ENCODE data around the gene ANKRD40CL.

Gene ANKRD40CL

DNA sequence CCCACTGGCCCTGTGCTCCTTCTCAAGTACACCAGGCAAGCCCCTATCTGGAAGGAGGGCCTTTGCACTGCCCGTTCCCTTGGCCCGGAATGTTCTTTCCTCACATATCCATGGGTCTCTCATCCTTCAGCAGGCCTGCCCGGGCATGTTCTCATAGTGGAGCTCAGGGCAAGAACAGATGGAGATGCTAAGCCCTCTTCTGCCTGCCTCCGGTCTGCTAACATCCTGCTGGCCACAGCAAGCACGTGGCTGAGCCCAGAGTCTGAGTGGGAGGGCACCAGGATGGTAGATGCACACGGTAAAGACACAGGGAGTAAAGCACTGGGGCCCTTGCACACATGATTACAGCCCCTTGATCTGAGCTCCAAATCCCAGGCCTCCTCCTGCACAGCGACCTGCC, 19.8 kb upstream of the ANKRD40CL start:
- DNase-seq (ENCODE audit: low read depth): no peak

DNA sequence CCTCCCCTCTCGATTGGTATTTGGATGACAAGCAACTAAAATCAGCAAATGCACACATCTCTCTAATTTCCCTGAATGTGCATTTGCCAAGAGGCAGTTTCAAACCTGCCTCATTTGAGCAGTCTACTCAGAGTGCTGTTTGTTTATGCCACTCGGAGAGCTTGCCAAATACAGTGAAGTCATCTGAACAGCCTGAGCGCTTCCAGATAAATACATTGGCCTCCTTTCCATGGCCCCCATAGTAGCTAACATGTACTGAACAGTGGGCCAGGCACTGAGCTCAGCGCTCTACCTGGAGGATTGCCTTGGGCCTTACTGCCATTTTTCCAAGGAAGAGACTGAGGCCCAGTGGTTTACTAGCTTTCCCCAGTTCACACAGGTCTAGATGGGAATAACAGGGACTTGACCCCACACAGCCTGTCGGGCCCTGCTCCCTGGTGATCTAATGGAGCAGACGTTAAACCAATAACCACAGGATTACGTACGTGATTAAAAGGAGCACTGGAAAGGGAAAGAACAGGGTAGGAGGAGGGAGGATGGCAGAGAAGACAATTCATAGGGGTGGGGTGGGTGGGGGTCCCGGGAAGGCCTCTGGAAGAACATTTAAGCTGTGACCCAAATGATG, 18.7 kb upstream of the ANKRD40CL start:
- no peak for DNase-seq (ENCODE audit: low read depth)

DNA sequence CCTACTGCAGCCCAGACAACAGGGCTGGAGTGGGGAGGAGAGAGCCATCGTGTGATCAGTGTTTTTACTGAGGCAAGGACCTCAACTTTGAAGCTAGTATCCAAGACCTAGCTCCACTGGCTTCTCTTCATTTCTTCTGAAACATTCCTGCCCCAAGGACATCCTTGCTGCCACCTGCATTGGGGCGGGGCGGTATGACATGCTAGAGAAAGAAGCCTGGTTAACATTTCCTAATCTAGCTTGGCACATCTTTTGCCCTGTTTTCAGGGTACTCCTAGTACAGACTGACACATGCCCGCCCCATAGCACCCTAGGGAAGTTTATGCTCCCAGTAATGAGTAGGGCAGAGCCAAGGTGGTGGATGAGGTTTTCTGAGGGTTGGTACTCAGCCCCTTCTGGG, 17.8 kb upstream of the ANKRD40CL start:
- no peak for DNase-seq (ENCODE audit: low read depth)

DNA sequence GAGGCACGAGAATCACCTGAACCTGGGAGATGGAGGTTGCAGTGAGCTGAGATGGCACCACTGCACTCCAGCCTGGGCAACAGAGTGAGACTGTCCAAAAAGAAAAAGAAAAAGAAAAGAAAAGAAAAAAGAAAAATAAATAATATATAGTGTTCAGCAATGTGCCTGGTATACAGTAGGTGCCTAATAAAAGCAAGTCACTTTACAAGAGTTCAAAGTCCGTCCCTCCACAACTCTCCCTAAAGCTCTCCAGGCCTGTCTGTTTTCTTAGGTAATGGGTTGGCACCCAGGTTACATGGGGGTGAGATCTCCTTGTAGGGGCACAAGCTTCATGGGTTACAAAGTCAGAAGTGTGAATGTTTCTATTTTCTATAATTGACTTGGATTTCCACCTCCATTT, 16.6 kb upstream of the ANKRD40CL start:
- DNase-seq (ENCODE audit: low read depth): no peak

DNA sequence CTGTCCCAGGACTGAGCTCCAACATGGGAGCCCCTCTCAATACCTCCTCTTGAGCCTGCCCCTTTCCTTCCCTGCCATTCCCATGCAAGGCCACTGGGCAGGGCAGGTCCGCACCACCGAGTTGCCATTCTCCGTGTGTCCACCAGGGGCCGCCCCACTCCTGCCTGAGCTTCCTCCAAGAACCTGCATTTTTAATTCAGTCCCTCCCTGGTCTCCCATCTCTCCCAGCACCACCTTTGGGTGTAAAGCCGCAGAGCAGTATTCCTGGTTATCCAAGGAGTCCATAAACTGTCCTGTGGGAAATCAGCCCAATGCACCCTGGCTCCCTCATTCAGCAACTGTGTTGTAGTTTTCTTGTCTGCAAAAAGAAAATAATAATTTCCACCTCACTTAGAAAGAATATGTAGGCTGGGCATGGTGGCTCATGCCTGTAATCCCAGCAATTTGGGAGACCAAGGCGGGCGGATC, 15.9 kb upstream of the ANKRD40CL start:
- DNase-seq (ENCODE audit: low read depth): peak; percentile 35

DNA sequence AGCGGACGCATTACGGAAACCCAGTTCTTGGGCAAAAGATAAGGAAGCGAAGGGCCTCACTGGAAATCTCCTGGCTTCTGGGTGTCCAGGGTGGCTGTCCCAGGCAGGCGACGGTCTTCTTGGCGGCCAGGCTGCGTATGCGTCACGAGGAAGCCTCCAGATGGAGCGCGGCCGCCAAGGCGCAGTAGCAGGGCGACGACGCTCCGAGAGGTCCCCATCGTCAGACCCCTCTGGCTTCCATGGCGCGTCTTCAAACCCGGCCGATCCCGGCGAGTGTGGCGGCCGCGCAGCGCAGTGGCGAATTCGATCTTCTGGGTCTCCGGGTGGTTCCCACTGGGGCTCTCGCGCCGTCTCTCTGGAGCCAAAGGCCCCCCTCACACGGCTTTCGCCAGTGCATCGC, 13.8 kb upstream of the ANKRD40CL start:
- no peak for DNase-seq (ENCODE audit: low read depth)

DNA sequence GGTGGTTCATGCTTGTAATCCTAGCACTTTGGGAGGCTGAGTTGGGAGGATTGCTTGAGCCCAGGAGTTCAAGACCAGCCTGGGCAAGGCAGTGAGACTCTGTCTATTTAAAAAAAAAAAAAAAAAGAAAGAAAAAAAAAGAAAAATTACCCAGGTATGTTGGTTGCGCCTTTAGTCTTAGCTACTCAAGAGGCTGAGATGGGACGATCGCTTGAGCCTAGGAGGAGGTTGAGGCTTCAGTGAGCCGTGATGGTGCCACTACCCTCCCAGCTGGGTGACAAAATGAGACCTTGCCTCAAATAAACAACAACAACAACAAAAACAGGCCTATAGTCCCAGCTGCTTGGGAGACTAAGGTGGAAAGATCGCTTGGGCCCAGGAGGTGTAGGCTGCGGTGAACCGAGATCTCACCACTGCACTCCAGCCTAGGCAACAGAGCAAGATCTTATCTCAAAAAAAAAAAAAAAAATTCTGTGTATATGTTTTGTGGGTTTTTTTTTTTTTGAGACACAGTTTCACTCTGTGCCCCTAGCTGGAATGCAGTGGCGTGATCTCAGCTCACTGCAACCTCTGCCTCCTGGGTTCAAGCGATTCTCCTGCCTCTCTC, 12.5 kb upstream of the ANKRD40CL start:
- peak; percentile 51 for DNase-seq (ENCODE audit: low read depth)

DNA sequence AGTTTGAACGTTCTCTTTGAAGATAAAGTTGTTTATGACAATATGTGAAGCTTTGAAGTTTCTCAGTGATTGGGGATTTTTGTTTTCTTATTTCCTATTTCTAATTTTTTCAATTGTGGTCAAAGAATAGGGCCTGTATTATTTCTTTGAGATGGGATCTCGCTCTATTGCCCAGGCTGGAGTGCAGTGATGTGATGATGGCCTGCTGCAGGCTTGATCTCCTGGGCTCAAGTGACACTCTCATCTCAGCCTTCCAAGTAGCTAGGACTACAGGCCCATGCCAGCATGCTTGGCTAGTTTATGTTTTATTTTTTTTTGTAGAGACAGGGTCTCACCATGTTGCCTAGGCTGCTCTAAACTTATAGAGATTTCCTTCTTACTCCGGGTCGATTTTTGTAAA, 11.7 kb upstream of the ANKRD40CL start:
- DNase-seq (ENCODE audit: low read depth): no peak

DNA sequence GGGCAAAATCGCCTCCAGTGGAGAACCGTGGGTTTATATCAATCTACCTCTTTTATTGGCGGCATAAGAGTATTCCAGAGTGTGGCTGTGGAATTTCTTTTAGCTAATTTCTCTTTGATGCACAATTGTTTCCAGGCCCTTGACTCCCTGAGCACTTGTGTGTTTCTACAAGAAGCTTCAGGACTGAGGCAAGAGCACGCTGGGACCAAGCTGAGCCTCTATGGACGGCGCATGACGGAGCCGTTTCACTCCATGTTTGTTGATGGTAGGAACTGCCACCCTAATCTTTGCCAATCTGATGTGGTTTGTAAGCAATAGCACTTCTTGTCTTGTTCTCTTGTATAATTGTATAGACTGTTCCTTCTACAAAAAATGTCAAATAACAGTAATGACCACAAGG, 11.2 kb upstream of the ANKRD40CL start:
- no peak for DNase-seq (ENCODE audit: low read depth)

DNA sequence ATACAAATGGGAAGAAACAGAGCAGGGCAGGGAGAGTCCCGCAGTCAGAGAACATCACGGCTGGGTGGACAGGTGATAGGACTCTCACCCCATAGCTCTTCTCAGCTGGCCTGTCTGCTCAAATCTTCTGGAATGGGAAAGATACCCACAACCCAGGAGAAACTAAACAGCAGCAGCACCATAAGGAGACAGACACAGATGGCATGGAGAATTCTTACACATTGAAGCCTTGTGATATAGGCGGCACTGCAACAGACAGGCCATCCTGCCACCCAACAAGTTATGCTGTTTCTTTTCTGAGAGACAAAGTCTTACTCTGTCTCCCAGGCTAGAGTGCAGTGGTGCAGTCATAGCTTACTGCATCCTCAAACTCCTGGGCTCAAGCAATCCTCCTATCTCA, 8.6 kb upstream of the ANKRD40CL start:
- no peak for DNase-seq (ENCODE audit: low read depth)

DNA sequence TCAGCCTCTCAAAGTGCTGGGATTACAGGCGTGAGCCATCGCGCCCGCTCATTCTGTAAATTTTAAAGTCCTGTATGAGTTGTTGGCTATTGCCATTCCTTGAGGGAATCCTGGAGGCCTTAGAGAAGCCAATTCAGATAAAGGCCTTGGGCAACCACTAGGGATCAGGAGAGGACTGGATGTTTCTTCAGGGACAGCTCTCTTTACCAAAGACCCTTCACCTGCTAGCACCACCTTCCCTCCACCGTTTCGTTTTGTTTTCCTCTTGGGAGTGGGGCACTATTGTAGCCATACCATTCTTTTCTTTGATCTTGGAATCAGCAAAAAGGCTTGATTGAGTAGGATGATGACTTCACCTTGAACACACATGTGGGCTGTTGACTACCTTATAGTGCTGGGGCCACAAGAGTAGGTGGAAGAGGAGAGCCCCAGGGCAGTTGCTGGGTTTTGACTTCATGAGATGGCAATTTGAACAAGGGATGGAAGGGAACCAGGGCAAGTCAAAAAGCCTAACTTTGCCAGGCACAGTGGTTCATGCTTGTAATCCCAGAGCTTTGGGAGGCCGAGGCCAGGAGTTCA, 7.0 kb upstream of the ANKRD40CL start:
- DNase-seq (ENCODE audit: low read depth): no peak

DNA sequence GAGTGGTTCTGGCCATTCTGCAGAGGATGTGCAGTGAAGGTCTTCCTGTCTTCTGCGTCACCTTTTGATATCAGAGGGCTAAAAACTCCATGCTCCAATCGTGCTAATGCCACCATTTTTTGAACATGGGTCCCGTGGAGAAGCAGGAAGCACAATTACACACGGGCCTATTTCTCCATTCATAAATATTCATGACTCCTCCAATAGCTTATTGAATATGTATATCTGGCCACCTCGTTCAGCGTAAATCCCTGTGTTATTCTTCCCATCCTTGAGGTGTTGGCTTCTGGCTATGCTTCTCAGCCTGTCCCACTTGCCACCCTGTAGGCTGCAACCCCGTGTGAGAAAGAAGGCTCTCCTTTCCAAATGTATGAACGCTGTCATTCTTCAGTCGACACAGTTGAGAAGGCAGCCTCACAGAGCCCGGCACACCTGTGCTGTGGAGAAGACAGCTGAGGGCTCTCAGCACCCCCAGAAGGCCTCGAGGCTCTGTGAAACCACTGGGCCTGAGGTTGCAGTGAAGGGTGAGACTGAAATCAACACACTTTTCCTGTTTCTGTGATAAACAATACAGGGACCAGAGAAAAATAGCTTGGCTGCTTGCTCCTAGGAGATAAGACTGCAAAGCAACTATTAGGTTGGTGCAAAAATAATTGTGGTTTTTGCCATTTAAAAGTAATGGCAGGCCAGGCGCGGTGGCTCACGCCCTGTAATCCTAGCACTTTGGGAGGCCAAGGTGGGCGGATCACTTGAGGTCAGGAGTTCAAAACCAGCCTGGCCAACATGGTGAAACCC, 4.9 kb upstream of the ANKRD40CL start:
- DNase-seq (ENCODE audit: low read depth): no peak

DNA sequence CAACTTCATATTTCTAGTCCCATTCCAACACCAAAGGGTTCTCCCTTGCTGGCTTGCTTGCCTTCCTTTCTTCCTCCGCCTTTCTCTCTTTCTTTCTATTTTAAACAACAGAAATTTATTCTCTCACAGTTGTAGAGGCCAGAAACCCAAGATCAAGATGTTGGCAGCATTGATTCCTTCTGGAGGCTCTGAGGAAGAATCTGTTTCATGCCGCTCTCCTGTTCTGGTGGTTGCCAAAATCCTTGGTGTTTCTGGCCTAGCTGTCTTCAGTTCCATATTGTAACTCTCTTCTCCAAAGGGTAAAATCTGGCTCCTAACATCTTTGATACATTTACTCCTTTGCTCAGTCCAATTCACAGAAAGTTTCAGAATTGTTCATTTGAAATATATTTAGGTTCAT, 3.0 kb upstream of the ANKRD40CL start:
- no peak for DNase-seq (ENCODE audit: low read depth)

DNA sequence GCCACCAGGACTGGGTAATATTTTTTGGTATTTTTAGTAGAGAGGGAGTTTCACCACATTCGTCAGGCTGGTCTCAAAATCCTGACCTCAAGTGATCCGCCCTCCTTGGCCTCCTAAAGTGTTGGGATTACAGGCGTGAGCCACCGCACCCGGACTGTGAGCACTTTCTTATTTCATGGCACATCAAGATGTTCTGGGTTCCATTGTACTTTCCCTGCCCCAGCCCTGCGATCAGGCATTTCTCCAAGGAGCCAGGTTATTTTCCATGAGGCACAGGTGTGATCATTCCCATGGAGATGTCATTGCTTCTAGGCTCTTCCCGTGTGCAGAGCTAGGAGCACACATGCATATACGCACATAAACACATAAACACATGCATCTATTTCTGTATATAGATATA, 2.6 kb upstream of the ANKRD40CL start:
- no peak for DNase-seq (ENCODE audit: low read depth)

DNA sequence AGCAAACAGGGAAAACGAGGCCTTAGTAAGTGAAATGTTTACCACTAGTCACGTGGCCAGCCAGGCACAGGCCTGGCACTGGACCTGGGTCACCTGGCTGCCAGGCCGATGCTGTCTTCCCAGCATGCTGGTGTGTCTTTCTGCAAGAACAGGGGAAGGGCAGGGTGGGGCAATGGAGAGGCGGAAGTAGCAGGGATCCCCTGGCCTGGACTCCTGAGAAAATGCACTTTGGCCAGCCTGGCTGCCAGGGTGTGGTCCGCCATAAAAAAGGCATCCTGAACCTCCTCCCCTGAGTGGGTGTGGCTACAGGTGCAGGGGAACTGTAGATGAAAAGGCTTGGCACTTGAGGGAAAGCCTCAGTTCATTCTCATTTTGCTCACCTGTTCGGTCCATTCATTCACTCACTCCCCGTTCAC, 1.0 kb upstream of the ANKRD40CL start:
- DNase-seq (ENCODE audit: low read depth): no peak

DNA sequence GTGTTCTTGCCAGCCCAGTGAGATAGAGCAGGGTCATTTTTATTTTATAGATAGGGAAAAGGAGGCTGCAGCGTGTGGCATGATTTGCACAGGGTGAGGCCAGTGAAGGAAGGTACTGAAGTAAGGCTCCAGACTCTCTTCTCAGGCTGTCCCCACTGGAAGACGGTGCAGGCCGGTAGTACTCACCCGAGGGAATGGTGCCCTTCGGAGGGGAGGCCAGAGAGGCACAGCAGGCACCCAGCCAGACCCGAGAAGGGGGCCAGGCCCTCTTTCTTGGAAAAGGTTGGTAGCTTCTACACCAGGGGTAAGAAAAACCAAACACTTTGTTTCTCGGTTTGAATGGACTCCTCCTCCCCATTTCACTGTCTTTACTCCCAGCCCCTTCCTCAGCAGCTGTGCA, 288 bp downstream of the ANKRD40CL start:
- no peak for DNase-seq (ENCODE audit: low read depth)

DNA sequence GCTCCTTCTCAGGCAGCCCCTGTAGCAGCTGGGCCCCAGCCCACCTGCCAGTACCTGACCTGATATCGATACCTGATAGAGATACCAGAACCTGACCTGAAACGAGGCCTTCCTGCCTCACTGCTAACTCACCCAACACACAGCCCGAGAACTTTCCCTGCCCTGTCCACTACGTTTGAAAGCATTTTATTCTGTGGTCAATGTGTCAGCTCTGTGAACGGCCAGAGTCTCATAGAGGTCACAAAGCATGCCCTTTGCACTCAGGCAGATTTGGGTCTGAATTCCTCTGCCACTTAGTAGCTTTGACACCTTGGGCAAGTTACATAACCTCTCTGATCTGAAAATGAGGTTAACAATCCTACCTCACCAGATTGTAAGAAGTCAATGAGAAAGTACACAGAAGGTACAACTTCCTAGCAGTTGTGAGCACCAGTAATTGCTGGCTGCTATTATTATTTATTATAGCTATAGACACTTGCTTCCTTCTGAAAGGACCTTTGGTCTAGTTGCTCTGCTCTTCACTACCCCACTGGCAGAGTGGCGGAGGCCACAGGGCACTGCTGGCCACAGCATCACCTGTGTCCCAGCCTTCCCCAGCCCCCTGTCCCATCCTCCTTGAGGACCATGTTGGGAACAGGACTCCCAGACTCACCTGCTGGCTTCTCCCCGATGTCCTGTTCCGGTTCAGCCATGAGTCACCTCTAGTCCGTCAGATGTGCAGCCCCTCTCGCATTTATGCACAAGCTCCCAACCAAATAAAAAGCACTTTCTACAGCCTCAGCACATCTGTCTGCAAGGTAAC, 895 bp downstream of the ANKRD40CL start:
- no peak for DNase-seq (ENCODE audit: low read depth)

DNA sequence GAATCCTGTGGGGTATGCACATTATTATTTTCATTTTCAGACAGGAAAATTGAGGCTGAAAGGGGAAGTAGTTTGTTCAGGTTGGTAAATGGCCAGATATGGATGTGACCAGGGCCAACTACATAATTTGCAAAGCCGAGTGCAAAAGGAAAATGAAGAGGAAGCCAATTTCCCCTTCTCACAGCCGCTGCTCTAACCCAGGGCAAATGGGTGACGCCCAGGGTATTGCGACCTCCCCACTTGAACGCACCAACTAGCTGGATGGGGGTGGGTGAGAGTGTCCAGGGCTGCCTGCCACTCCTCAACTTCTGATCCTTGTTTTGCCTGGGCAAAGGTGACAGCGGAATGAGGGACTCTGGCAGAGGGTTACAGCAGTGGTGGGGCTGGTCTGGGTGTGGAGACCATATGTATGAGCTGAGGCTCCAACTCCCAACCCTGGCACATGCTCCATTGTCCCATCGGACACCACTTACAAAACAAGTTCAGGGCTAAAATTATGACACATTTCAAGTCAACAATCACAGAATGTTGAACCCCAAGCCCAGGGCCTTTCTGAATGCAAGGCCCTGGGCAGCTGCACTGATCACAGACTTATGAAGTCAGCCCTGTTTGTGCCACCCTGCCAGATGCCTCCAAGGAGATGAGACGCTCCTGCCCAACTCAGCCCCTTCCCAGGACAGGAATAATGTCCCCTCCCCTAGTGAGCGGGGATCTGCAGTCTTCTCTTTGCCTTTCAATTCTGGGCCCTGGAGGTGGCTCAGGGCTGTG, 1.7 kb downstream of the ANKRD40CL start:
- DNase-seq (ENCODE audit: low read depth): no peak

DNA sequence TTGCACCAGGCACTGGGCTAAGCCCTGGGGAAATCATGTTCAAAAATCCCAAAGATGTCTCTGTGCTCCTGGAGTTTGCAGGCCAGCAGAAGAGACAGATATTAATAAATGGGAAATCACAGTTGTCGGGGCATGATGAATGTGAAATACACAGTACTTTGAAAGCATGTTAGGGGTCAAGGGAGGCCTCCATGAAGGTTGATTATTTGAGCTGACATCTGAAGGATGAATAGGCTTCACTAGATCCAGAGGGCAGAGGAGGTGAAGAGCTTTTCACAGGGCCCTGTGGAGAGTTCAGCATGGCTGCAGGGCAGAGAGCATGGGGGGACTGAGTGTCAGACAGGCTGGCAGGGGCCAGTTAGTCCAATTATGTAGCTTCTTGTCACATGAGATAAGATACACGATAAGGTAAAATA, 2.6 kb downstream of the ANKRD40CL start:
- no peak for DNase-seq (ENCODE audit: low read depth)

DNA sequence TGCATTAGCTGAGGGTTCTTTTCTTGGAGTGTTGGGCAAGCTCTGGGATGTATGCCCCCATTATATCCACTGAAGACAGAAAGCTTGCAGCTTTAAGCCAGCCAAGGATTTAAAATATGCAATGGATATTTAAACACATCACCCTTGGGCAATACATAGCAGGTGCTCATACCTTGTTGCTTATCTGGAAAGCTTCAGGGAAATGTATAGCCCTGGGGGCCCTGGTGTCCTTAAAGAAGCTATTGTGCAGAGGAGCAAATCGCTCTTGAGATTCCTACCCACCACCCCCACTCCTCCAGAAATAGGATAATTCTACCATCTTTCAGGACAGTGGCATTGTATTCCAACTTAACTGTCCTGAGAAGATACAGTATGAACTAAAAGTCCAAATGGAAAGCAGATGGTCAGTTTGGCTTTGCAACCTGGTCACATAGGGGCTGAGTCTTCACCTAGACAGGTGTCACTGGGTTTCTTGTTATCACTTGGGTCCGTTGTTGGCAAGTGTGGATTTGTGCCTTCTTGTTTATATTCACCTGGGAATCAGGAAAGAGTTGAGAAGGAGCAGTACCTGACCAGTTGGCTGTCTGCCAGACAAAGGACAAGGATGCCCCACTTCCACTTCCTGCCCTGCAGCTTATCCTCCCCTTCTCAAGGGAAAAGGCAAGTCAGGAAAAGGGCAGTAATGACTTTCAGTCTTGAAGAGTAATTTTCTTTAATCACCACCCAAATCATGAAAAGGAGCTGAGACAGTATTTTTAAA, 3.4 kb downstream of the ANKRD40CL start:
- DNase-seq (ENCODE audit: low read depth): no peak

DNA sequence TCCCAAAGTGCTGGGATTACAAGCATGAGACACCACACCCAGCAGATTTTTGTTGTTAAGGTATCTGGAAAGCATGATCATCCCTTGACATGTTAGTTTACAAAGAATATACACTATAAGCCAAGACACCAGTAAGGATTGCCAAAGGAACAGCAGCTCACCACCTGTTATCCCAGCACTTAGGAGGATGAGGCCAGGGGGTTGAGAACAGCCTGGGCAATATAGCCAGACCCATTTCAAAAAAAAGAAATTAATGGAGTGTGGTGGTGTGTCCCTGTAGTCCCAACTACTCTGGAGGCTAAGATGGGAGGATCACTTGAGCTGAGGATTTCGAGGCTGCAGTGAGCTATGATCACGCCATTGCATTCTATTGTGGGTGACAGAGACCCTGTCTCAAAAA, 5.1 kb downstream of the ANKRD40CL start:
- DNase-seq (ENCODE audit: low read depth): no peak
